ENCODE data around the gene CTXND2.
"Not testable (repeated sequence)": the region's sequence is repeated elsewhere in the genome, so short reads cannot be mapped to it uniquely, and the experiment has no call there.

The CTXND2 gene

DNA sequence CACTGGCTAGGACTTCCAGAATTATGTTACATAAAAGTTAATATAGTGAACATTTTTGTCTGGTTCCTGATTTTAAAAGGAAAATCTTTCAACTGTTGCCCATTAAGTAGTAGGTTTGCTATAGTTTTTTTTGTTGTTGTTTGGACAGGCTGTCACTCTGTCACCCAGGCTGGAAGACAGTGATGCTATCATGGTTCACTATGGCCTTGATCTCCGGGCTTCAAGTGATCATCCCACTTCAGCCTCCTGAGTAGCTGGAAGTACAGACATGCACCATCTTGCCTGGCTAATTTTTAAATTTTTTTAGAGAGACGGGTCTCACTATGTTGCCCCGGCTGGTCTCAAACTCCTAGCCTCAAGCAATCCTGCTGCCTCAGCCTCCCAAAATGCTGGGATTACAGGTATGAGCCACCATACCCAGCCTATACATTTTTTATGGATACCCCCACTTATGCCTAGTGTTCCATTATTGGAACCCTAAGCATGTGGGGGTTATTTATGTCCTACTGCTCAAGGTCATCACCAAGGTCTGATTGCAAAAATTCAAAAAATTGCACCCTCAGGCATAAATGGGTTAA, 6.5 kb downstream of the CTXND2 start:
- no peak for DNase-seq

DNA sequence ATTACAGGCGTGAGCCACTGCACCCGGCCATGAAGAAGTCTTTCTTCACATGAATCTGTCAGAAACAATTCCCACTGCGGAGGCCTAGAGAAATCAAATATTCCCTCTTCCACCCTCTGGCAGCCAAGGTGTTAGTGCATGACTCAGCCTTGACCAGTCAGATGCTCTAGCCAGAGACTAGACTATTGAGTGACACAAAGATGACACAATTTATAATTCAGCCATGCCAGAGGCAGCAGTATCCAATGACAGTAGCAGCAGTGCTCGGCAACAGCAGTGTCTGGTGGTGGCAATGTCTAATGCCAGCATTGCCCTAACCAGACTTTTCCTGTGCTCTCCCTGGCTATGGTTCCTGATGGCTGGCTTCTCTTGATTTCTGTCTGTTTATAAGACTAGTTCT, 8.7 kb downstream of the CTXND2 start:
- DNase-seq, result no peak

DNA sequence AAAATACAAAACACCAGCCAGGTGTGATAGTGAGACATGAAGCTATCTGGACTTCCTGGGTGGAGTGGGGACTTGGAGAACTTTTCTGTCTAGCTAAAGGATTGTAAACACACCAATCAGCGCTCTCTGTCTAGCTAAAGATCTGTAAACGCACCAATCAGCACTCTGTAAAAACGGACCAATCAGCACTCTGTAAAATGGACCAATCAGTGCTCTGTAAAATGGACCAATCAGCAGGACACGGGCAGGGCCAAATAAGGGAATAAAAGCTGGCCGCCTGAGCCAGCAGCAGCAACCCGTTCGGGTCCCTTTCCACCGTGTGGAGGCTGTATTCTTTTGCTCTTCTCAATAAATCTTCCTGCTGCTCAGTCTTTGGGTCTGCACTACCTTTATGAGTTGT, 12.9 kb downstream of the CTXND2 start:
- DNase-seq, result not testable (repeated sequence)

DNA sequence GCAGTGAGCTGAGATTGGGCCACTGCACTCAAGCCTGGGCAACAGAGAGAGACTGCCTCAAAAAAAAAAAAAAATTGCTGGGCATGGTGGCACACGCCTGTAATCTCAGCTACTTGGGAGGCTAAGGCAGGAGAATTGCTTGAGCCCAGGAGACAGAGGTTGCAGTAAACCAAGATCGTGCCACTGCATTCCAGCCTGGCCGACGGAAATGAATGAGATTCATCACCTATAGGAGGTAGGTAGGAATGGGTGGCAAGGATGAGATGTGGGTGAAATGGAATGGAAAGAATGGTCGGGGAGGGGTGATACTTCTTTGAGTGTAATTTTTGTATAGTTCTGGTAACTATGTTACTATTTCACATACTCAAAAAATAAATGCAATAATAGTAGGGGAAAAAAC, 15.4 kb downstream of the CTXND2 start:
- DNase-seq, result no peak

DNA sequence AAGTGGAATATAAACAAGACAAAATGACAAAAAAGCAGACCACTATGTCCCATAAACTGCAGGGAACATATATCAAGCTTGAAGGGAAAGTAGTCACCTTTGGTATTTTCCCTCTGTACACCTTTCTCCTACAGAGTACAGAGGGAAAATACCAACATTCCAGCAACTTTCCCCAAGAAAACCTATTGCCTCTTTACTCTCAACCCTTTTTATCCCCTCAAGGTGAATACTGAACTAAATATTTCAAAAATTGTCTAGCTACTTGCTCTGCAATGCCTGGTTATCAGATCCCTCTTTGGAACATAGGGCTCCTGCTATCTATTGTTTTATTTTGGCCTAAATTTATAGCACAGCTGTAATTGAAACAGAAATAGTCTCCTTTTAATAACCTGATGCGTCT, 15.8 kb downstream of the CTXND2 start:
- DNase-seq, result no peak

DNA sequence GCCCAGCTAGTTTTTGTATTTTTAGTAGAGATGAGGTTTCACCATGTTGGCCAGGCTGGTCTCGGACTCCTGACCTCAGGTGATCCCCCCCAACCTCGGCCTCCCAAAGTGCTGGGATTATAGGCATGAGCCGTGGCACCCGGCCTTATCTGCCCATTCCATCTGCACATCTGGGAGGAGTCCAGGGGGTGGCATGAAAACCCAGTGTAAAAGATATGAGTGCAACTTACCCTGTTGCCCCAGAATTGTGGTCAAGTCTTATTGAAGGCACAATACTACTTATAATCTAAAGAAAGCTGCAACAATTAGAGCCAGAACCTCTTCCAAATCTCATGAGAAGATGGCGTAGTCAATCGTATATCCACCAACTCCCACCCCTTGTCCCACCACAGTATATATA, 18.4 kb downstream of the CTXND2 start:
- DNase-seq, result no peak

DNA sequence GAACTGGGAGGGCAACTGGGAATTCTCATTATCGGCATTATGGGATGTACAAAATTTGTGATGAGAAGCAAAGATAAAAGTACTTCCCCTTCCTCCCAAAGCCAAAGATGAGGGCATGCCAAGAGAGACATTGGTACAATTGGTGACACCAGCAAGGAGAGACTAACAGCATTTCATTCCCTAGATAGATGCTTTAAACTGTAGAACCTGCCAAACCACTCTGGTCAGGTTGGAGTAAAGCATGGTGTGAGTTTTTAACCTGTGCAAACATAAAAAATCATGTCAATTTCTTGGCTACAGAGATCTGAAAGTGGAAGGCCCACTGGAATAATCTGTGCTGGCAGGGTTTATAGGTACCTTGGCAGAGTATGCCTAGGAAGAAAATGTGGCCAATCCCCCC, 19.4 kb downstream of the CTXND2 start:
- DNase-seq, result no peak

DNA sequence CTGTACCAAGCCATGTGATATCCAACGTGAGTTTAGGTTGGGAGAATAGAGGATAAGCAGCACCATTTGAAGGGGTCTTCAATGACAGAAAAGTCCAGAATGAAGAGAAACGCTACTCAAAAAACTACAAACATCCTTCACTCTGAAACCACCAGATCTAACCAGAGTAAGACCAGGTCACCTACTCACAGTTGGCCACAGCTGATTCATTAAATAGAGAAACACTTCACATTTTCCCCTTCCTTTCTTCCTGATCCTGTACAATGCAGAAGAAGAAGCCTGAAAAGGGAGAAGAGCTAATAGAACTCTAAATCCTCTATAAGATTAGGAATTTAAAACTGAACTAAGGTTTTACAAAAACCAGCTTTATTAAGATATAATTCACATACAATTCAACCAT, 19.9 kb downstream of the CTXND2 start:
- DNase-seq, result no peak

DNA sequence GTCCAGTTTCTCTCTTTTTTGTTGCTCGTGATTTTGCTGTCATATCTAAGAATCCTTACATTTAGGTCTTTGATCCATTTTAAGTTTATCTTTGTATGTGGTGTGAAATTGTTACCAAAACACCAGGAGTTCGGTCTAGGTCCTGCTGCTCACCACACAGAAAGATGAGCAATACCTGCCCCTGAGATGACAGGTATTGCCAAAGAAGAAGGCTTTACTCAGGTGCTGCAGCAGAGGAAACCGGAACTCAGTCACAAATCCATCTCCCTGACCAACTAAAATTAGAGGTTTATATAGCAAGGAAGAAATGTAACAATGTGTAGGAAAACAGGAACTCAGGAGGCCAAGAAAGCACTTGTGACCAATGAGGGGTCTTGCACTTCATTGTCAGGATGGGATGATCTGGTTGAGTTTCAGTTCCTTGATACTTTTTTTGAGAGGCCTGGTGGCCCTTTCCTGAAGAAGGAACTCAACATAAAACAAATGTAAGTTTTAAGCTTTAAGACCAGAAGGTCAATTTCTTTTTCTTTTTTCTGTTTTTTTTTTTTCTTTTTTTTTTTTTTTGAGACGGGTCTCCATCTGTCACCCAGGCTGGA, 22.7 kb downstream of the CTXND2 start:
- peak; percentile 43 for DNase-seq

DNA sequence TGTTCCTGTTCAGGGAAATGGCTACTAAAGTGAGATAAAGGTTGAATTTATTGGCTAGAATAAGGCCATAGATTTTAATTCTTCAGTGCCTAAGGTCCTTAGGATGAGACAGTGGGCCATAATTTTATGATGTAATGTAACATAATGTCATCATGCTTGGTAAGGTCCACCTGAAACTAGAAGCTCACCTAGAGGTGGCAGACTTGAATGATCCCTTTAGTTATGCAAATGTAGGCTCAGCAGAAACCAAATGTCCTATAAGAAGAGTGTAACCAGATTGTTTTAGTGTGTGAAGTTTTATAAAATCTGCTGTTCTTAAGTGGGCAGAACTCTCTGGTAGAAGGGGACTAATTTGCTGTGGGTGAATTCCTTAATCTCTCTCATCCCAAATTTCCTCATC, 25.7 kb downstream of the CTXND2 start:
- no peak for DNase-seq

DNA sequence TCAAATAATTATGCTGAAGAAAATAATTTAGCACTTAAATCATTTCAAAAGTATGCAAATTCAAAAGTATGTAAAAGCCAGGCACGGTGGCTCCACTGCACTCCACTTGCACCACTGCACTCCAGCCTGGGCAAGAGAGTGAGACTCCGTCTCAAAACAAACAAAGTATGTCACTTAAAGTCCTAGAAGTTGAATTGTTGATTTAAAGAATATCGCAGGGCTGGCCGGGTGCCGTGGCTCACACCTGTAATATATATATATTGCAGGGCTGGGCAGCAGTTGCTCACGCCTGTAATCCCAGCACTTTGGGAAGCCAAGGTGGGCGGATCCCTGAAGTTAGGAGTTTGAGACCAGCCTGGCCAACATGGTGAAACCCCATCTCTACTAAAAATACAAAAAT, 30.5 kb downstream of the CTXND2 start:
- no peak for DNase-seq

DNA sequence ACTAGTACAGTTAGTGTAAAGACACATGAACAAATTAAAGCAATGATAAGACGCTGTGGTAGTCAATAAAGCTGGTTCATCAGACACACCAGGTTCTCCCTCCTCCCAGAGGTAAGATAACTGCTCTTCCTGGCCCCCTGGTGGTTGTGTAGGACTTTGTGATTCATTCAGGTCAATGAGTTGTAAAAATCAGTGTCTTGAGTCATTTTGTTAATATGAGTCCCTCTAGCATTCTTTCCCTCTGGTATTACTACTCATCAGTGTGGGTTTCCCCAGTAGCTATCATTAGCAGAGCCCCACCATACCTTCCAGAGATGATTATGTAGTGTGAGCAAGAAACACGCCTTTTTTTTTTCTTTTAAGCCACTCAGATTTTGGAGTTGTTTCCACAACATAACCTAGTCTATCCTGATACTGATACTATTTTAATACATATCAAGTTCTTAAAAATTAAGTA, 35.6 kb downstream of the CTXND2 start:
- DNase-seq, result peak; percentile 83

DNA sequence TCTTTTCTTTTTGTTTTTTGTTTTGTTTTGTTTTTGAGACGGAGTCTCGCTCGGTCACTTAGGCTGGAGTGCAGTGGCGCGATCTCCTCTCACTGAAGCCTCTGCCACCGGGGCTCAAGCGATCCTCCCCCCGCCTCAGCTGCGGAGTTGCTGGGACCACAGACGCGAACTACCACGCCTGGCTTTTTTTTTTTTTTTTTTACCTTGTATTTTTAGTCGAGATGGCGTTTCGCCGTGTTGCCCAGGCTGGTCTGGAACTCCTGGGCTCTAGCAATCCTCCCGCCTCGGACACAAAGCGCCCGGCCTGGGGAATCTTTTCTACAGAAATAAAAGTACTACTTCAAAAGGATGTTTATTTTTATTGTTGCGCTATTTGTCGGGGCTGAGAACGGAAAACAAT, 38.1 kb downstream of the CTXND2 start:
- DNase-seq, result no peak

DNA sequence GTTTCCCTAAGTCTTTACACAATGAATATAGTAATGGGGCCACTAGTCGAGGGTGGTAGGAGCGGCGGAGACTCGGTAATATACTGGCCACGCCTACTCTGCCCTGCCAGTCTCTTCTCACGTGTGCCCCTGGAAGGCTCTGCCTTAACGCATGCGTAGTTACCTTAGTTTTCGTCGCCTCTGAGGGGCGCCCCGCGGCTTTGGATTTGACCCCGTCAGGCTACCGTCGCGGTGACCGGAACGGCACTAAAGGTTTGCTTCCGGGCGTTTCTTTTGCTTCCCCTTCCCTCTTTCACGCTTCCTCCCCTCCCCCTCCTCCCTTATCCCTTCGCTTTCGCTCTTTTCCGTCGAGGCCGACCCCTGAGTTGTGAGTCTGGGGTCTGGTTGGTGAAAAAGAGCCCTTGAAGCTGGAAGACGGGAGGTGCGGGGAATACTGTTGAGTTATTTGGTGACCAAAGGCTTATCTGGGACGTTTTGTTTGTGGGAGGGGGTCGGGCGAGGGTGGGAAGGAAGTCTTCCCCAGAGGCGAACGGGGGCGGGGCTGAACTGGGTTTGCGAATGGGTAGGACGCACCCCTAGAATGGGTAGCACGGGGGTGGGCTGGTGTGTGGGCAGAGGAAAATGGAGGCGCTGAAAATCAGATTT, 39.3 kb downstream of the CTXND2 start, which contains the start of gene SETDB1:
TSS of gene SETDB1 (plus strand) at position 267 of the 645 bp plus-strand sequence. CDS start 1,352 bp downstream, outside the sequence.
- DNase-seq, result peak; percentile 98

DNA sequence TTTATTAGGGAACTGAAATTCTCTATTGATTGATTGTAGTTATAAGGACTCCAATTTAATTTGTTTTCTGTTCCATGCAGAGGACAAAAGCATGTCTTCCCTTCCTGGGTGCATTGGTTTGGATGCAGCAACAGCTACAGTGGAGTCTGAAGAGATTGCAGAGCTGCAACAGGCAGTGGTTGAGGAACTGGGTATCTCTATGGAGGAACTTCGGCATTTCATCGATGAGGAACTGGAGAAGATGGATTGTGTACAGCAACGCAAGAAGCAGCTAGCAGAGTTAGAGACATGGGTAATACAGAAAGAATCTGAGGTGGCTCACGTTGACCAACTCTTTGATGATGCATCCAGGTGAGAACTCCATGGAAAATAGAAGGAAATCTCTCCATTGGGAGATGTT, 40.7 kb downstream of the CTXND2 start:
- peak; percentile 51 for DNase-seq

DNA sequence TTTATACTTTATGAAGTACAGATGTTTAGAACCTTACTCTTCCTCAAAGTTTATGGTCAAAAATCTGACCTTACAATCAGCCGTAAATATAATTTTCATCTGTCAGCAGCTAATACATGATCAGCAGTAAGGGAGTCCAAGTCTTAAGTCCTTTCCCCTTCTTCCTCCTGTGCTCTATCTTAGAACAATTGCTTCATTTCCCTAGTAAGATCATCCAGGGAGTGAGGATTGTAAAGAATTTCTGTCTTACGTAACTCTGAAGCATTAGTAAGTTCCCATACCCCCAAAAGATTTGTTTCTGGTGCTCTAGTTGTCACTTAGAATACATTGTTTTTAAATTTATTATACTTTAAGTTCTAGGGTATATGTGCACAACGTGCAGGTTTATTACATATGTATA, 41.4 kb downstream of the CTXND2 start:
- DNase-seq, result no peak

DNA sequence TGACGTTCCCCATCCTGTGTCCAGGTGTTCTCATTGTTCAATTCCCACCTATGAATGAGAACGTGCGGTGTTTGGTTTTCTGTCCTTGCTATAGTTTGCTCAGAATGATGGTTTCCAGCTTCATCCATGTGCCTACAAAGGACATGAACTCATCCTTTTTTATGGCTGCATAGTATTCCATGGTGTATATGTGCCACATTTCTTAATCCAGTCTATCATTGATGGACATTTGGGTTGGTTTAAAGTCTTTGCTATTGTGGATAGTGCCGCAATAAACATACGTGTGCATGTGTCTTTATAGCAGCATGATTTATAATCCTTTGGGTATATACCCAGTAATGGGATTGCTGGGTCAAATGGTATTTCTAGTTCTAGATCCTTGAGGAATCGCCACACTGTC, 41.8 kb downstream of the CTXND2 start:
- not testable (repeated sequence) for DNase-seq

DNA sequence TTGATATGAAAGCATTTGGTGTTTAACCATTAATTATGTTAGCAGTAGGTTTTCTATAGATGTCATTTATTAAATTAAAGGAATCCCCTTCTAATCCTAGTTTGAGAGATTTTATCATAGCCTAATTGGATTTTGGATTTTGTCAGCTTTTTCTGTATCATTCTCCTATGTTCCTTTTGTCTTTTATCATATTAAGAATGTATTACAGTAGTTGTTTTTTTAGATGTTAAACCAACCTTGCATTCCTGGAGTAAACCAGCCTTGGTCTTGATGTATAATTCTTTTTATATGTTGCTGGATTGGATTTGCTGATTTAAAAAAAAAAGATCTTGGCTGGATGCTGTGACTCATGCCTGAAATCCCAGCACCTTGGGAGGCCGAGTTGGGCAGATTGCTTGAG, 44.8 kb downstream of the CTXND2 start:
- no peak for DNase-seq

DNA sequence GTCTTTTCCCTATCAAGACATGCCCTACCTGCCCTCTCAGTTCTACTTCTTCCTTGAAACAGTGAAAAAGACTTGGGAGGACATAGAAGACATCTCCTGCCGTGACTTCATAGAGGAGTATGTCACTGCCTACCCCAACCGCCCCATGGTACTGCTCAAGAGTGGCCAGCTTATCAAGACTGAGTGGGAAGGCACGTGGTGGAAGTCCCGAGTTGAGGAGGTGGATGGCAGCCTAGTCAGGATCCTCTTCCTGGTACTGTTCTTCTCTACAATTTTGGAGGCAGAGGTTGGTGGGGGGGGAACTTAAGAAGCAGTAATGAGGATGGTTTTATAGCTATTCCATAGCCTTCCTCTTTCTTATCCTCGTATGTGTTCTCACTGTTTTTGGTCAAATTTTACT, 57.9 kb downstream of the CTXND2 start:
- DNase-seq, result no peak

DNA sequence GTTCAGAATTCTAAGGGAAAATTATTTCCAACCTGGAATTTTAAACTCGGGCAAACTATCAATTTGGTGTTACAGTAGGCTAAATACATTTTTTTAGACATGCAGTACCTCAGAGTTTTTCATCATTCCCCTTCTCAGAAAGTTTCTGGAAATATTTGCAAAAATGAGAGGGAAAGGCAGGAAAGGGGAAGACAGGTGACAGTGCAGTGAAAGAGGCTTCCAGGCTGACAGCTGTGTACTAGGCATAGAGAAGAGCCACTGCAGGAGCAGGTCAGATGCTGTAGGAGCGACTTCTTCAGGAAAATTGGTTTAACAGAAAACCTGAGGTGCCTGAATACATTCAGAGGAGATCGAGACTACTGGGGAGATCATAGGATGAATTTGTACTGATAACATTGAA, 67.8 kb downstream of the CTXND2 start:
- no peak for DNase-seq

DNA sequence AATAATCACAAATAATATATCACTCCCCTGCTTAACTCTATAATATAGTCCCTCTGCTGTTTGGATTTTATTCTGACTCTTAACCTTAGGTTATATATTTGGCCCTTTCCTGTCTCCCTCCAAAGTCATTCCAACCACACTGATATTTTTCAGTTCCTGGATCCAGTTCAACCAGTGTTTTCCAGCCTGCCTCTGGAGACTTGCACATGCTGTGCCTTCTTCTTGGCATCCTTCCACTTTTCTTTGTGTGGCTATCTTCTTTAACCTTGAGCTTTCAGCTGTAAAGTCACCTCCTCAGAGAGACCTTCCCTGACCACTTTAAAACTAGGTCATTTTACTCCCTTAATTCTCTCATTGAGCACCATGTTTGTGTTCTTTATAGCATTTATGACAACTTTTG, 68.3 kb downstream of the CTXND2 start:
- no peak for DNase-seq

DNA sequence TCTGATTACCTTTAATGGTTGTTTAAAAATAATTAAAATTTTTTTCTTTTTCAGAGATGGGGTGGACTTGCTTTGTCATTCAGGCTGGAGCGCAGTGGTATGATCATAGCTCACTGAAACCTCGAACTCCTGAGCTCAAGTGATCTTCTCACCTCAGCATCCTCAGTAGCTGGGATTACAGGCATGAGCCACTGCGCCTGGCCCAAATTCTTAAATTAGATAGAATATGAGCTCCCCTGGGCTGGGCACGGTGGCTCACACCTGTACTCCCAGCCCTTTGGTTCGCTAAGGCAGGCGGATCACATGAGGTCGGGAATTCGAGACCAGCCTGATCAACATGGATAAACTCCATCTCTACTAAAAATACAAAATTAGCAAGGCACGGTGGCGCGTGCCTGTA, 70.7 kb downstream of the CTXND2 start:
- no peak for DNase-seq

DNA sequence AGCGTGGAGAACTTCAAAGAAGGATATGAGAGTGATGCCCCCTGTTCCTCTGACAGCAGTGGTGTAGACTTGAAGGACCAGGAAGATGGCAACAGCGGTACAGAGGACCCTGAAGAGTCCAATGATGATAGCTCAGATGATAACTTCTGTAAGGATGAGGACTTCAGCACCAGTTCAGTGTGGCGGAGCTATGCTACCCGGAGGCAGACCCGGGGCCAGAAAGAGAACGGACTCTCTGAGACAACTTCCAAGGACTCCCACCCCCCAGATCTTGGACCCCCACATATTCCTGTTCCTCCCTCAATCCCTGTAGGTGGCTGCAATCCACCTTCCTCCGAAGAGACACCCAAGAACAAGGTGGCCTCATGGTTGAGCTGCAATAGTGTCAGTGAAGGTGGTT, 73.7 kb downstream of the CTXND2 start:
- no peak for DNase-seq

DNA sequence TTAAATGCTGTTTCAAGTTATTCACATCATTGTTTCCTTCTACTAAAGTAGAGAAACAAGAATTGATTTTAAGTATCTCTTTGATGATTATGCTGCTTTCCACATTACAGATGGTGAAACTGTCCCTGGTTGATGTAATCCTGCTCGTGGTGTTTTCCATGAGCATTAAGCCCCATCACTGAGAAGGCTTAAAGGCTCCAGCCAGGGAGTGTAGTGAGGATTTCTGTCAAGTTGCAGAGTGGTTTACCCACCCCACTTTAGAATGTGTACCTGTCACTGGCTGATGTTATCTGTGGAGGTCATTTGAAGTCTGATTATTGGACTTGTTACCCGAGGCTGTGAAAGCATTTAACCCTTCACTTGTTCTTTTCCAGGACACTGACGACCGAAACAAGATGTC, 74.8 kb downstream of the CTXND2 start:
- DNase-seq, result no peak

All from suppressor macrophage treated with lipopolysaccharide for 4 hours (primary cell).